ENCODE measurements around the gene CYP2B6.
"Not testable (repeated sequence)": the region's sequence is repeated elsewhere in the genome, so short reads cannot be mapped to it uniquely, and the experiment has no call there.

Gene CYP2B6

DNA sequence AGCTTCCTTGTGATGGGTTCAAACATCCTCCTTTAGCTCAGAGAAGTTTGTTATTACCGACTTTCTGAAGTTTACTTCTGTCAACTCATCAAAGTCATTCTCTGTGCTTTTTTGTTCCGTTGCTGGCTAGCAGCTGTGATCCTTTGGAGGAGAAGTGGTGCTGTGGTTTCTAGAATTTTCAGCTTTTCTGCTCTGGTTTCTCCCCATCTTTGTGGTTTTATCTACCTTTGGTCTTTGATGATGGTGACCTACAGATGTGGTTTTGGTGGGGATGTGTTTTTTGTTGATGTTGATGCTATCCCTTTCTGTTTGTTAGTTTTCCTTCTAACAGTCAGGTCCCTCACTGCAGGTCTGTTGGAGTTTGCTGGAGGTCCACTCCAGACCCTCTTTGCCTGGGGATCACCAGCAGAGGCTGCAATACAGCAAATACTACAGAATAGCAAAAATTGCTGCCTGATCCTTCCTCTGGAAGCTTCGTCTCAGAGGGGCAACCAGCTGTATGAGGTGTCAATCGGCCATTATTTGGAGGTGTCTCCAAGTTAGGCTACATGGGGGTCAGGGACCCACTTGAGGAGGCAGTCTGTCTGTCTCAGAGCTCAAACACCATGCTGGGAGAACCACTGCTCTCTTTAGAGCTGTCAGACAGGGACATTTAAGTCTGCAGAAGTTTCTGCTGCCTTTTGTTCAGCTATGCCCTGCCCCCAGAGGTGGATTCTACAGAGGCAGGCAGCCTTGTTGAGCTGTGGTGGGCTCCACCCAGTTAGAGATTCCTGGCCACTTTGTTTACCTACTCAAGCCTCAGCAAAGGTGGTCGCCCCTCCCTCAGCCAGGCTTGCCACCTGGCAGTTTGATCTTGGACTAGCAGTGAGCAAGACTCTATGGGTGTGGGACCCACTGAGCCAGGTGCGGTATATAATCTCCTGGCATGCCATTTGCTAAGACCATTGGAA, 20.4 kb upstream of the CYP2B6 start:
- not testable (repeated sequence) for H2BK5ac ChIP-seq (ENCODE audit: low read depth, low read length, poor library complexity, severe bottlenecking); H3K27ac ChIP-seq (ENCODE audit: low read length, poor library complexity, severe bottlenecking); H3K4me2 ChIP-seq (ENCODE audit: low read length, poor library complexity, severe bottlenecking); H4K8ac ChIP-seq (ENCODE audit: low read length); H2BK12ac ChIP-seq (ENCODE audit: low read length in 2 of 2); H3K79me1 ChIP-seq (replicated peaks; ENCODE audit: low read length, poor library complexity, severe bottlenecking); H2AK5ac ChIP-seq (ENCODE audit: low read length, severe bottlenecking); H2BK120ac ChIP-seq (ENCODE audit: low read depth, low read length); H3K4me1 ChIP-seq (ENCODE audit: control insufficient read depth, insufficient read depth, low read depth, low read length); H3K9ac ChIP-seq (ENCODE audit: low read length); H3K4ac ChIP-seq (ENCODE audit: low read depth in 1 of 2, low read length in 2 of 2); H4K91ac ChIP-seq (ENCODE audit: low read length); H3K9me3 ChIP-seq (ENCODE audit: control insufficient read depth, low read length); H3K18ac ChIP-seq (ENCODE audit: low read depth in 1 of 2, low read length in 2 of 2); H3K23ac ChIP-seq (ENCODE audit: low read length in 2 of 2); H2AFZ ChIP-seq (ENCODE audit: low read depth, low read length); H3K36me3 ChIP-seq (ENCODE audit: control insufficient read depth in 1 of 2, insufficient read depth in 2 of 2, low read depth in 1 of 2, low read length in 2 of 2); DNase-seq; H2BK15ac ChIP-seq (ENCODE audit: low read depth, poor library complexity, severe bottlenecking); H3K14ac ChIP-seq (ENCODE audit: low read length in 2 of 2)
- whole genome bisulfite sequencing = 53% methylated on average over 6 of the region's 6 CpGs
- Histone ChIP-seq H3K4me3 (ENCODE audit: insufficient read depth in 1 of 2, low read depth in 1 of 2, low read length in 2 of 2) (peak overlapping the region in 1 of 2 experiments; percentile 3), H3K27me3 (ENCODE audit: control insufficient read depth in 1 of 2, insufficient read depth in 1 of 2, low read length in 2 of 2) (peaks cover 0 to 26% of the 10 kb centered on the region in 2 experiments)

DNA sequence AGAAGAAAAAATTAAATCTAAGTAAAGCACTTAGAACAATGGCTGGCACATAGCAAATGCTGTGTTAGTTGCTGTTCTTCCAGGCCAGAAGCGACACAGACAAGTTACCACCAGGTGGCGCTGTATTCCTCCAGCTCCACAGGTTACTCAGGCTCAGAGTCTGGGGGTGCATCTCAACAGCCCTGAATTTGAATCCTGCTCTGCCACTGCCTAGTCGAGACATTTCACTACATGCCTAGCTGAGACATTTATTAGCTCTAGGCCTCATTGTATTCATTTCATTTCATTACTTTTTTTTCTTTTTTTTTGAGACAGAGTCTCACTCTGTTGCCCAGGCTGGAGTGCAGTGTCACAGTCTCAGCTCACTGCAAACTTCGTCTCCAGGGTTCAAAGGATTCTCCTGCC, 16.4 kb upstream of the CYP2B6 start:
- Histone ChIP-seq H3K4me3 (ENCODE audit: insufficient read depth in 1 of 2, low read depth in 1 of 2, low read length in 2 of 2) (no peak overlapping the region), H4K8ac (ENCODE audit: low read length) (no peak overlapping the region), H3K4me2 (ENCODE audit: low read length, poor library complexity, severe bottlenecking) (no peak overlapping the region), H2AFZ (ENCODE audit: low read depth, low read length) (no peak overlapping the region), H2BK5ac (ENCODE audit: low read depth, low read length, poor library complexity, severe bottlenecking) (no peak overlapping the region), H2AK5ac (ENCODE audit: low read length, severe bottlenecking) (no peak overlapping the region), H3K4ac (ENCODE audit: low read depth in 1 of 2, low read length in 2 of 2) (no peak overlapping the region), H3K14ac (ENCODE audit: low read length in 2 of 2) (no peak overlapping the region), H3K9ac (ENCODE audit: low read length) (no peak overlapping the region), H3K9me3 (ENCODE audit: control insufficient read depth, low read length) (no peaks in the 10 kb centered on the region), H3K23ac (ENCODE audit: low read length in 2 of 2) (no peak overlapping the region), H3K18ac (ENCODE audit: low read depth in 1 of 2, low read length in 2 of 2) (no peak overlapping the region), H2BK12ac (ENCODE audit: low read length in 2 of 2) (no peak overlapping the region), H3K27me3 (ENCODE audit: control insufficient read depth in 1 of 2, insufficient read depth in 1 of 2, low read length in 2 of 2) (peaks cover 6 to 46% of the 10 kb centered on the region in 2 experiments), H2BK15ac (ENCODE audit: low read depth, poor library complexity, severe bottlenecking) (no peak overlapping the region), H4K91ac (ENCODE audit: low read length) (no peak overlapping the region), H2BK120ac (ENCODE audit: low read depth, low read length) (no peak overlapping the region), H3K27ac (ENCODE audit: low read length, poor library complexity, severe bottlenecking) (no peak overlapping the region), H3K79me1 (replicated peaks; ENCODE audit: low read length, poor library complexity, severe bottlenecking) (no peaks in the 10 kb centered on the region), H3K4me1 (ENCODE audit: control insufficient read depth, insufficient read depth, low read depth, low read length) (no peaks in the 10 kb centered on the region), H3K36me3 (ENCODE audit: control insufficient read depth in 1 of 2, insufficient read depth in 2 of 2, low read depth in 1 of 2, low read length in 2 of 2) (no peaks in the 10 kb centered on the region)
- peak; percentile 63 for DNase-seq
- 14% methylated on average over 4 of the region's 4 CpGs for WGBS

DNA sequence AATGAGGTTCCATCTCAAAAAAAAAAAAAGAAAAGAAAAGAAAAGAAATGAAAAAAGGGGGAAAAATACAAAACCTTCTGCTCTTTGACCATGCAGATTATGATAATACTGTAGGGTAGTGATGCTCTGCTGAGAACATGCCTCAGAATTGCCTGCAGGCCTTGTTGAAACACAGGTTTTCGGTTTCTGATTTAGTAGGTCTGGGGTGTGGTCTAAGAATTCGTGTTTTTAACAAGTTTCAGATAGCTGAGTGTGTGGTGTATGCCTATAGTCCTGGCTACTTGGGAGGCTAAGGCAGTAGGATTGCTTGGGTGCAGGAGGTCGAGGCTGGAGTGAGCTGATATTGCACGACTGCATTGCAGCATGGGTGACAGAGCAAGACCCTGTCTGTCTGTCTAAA, 14.9 kb upstream of the CYP2B6 start:
- Histone ChIP-seq H2BK15ac (ENCODE audit: low read depth, poor library complexity, severe bottlenecking) (no peak overlapping the region), H3K23ac (ENCODE audit: low read length in 2 of 2) (no peak overlapping the region), H3K18ac (ENCODE audit: low read depth in 1 of 2, low read length in 2 of 2) (no peak overlapping the region), H3K4ac (ENCODE audit: low read depth in 1 of 2, low read length in 2 of 2) (no peak overlapping the region), H3K14ac (ENCODE audit: low read length in 2 of 2) (no peak overlapping the region), H3K4me2 (ENCODE audit: low read length, poor library complexity, severe bottlenecking) (no peak overlapping the region), H4K8ac (ENCODE audit: low read length) (no peak overlapping the region), H2BK120ac (ENCODE audit: low read depth, low read length) (no peak overlapping the region), H2BK12ac (ENCODE audit: low read length in 2 of 2) (no peak overlapping the region), H3K27ac (ENCODE audit: low read length, poor library complexity, severe bottlenecking) (no peak overlapping the region), H3K79me1 (replicated peaks; ENCODE audit: low read length, poor library complexity, severe bottlenecking) (no peaks in the 10 kb centered on the region), H3K36me3 (ENCODE audit: control insufficient read depth in 1 of 2, insufficient read depth in 2 of 2, low read depth in 1 of 2, low read length in 2 of 2) (no peaks in the 10 kb centered on the region), H3K4me1 (ENCODE audit: control insufficient read depth, insufficient read depth, low read depth, low read length) (no peaks in the 10 kb centered on the region), H4K91ac (ENCODE audit: low read length) (no peak overlapping the region), H2AFZ (ENCODE audit: low read depth, low read length) (no peak overlapping the region), H3K9ac (ENCODE audit: low read length) (no peak overlapping the region), H2BK5ac (ENCODE audit: low read depth, low read length, poor library complexity, severe bottlenecking) (no peak overlapping the region), H3K9me3 (ENCODE audit: control insufficient read depth, low read length) (no peaks in the 10 kb centered on the region), H3K27me3 (ENCODE audit: control insufficient read depth in 1 of 2, insufficient read depth in 1 of 2, low read length in 2 of 2) (peaks cover 12 to 39% of the 10 kb centered on the region in 2 experiments), H3K4me3 (ENCODE audit: insufficient read depth in 1 of 2, low read depth in 1 of 2, low read length in 2 of 2) (no peak overlapping the region), H2AK5ac (ENCODE audit: low read length, severe bottlenecking) (no peak overlapping the region)
- WGBS = 44% methylated on average over 4 of the region's 4 CpGs
- DNase-seq = no peak

DNA sequence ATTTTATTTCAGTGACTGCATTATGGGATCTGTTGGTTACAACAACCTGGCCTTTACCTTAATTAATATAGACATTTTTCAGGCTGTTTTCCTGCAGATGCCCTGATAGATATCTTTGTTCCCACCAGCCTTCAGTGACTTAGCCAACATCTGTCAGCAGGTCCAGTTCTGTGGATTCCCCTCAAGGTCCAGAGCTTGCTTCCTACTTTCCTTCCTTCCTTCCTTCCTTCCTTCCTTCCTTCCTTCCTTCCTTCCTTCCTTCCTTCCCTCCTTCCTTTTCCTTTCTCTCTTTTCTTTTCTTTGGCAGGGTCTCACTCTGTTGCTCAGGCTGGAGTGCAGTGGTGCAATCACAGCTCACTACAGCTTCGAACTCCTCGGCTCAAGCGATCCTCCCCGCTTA, 14.4 kb upstream of the CYP2B6 start:
- Histone ChIP-seq H3K36me3 (ENCODE audit: control insufficient read depth in 1 of 2, insufficient read depth in 2 of 2, low read depth in 1 of 2, low read length in 2 of 2) (no peaks in the 10 kb centered on the region), H3K4me1 (ENCODE audit: control insufficient read depth, insufficient read depth, low read depth, low read length) (no peaks in the 10 kb centered on the region), H3K23ac (ENCODE audit: low read length in 2 of 2) (no peak overlapping the region), H2AK5ac (ENCODE audit: low read length, severe bottlenecking) (no peak overlapping the region), H2AFZ (ENCODE audit: low read depth, low read length) (no peak overlapping the region), H4K91ac (ENCODE audit: low read length) (no peak overlapping the region), H2BK5ac (ENCODE audit: low read depth, low read length, poor library complexity, severe bottlenecking) (no peak overlapping the region), H4K8ac (ENCODE audit: low read length) (no peak overlapping the region), H3K4me2 (ENCODE audit: low read length, poor library complexity, severe bottlenecking) (no peak overlapping the region), H3K9ac (ENCODE audit: low read length) (no peak overlapping the region), H3K9me3 (ENCODE audit: control insufficient read depth, low read length) (no peaks in the 10 kb centered on the region), H3K4ac (ENCODE audit: low read depth in 1 of 2, low read length in 2 of 2) (no peak overlapping the region), H3K14ac (ENCODE audit: low read length in 2 of 2) (no peak overlapping the region), H2BK12ac (ENCODE audit: low read length in 2 of 2) (no peak overlapping the region), H3K27ac (ENCODE audit: low read length, poor library complexity, severe bottlenecking) (no peak overlapping the region), H3K18ac (ENCODE audit: low read depth in 1 of 2, low read length in 2 of 2) (no peak overlapping the region), H3K79me1 (replicated peaks; ENCODE audit: low read length, poor library complexity, severe bottlenecking) (no peaks in the 10 kb centered on the region), H3K27me3 (ENCODE audit: control insufficient read depth in 1 of 2, insufficient read depth in 1 of 2, low read length in 2 of 2) (peaks cover 12 to 42% of the 10 kb centered on the region in 2 experiments), H2BK15ac (ENCODE audit: low read depth, poor library complexity, severe bottlenecking) (no peak overlapping the region), H3K4me3 (ENCODE audit: insufficient read depth in 1 of 2, low read depth in 1 of 2, low read length in 2 of 2) (no peak overlapping the region), H2BK120ac (ENCODE audit: low read depth, low read length) (no peak overlapping the region)
- no peak for DNase-seq
- WGBS = 93% methylated on average over 4 of the region's 4 CpGs
